Fibroblast of lung (primary cell): ENCODE measurements around the gene OSMR. TPM values are rescaled to one million over a fixed set of nuclear protein-coding genes. Genes with fewer than 3 reads are reported as not detected.
A peak's percentile ranks its signal among the peaks of the same experiment; 100 is the strongest.

Experiments used
- DNase-seq, 2 donors: peaks; one replicate each; pipeline versions ENCODE4 v3.0.0 to v3.0.0-alpha.2; 2010; ENCODE audit warnings: low read depth in 2 of 2
- H2AFZ ChIP-seq: 2 replicates; pipeline ENCODE4 v1.5.1; 2012; ENCODE audit warnings: low read length, control low read depth, inconsistent platforms
- H3K27ac ChIP-seq: 2 replicates; pipeline ENCODE4 v1.5.1; 2011; ENCODE audit warnings: low read length, control low read depth; ENCODE audit not compliant: insufficient read depth
- H3K27me3 ChIP-seq: 2 replicates; pipeline ENCODE4 v1.5.1; 2011; ENCODE audit warnings: mild to moderate bottlenecking, low read length; ENCODE audit not compliant: control insufficient read depth, insufficient read depth
- H3K36me3 ChIP-seq: 2 replicates; pipeline ENCODE4 v1.5.1; 2011; ENCODE audit warnings: low read length; ENCODE audit not compliant: control insufficient read depth, insufficient read depth
- H3K4me1 ChIP-seq: 2 replicates; pipeline ENCODE4 v1.5.1; 2011; ENCODE audit warnings: low read length; ENCODE audit not compliant: control insufficient read depth, insufficient read depth; ENCODE audit errors: extremely low read depth
- H3K4me2 ChIP-seq: 2 replicates; pipeline ENCODE4 v1.5.1; 2011; ENCODE audit warnings: low read length, control low read depth; ENCODE audit not compliant: insufficient read depth; ENCODE audit errors: extremely low read depth
- H3K4me3 ChIP-seq, 4 experiments: fragments of 200-600 bp in 1 of 4; sonication (generic) in 1 of 4; replicated peaks in 1 of 4; 2 replicates each; pipeline ENCODE4 v1.5.1; 2011 to 2016; ENCODE audit warnings: low read length in 4 of 4, low read depth in 3 of 4, mild to moderate bottlenecking in 3 of 4, control low read depth in 2 of 4, inconsistent platforms in 1 of 4, mixed read lengths in 1 of 4; ENCODE audit not compliant: insufficient read depth in 1 of 4; ENCODE audit errors: control extremely low read depth in 1 of 4
- H3K79me2 ChIP-seq: 2 replicates; pipeline ENCODE4 v1.5.1; 2012; ENCODE audit warnings: mild to moderate bottlenecking, low read length, inconsistent platforms; ENCODE audit not compliant: control insufficient read depth, insufficient read depth
- H3K9ac ChIP-seq: 2 replicates; pipeline ENCODE4 v1.5.1; 2011; ENCODE audit warnings: mild to moderate bottlenecking, low read length, control low read depth; ENCODE audit not compliant: insufficient read depth
- H3K9me3 ChIP-seq: 2 replicates; pipeline ENCODE4 v1.5.1; 2012; ENCODE audit warnings: low read depth, low read length; ENCODE audit not compliant: control insufficient read depth, insufficient read depth
- H4K20me1 ChIP-seq: 2 replicates; pipeline ENCODE4 v1.5.1; 2011; ENCODE audit warnings: low read length; ENCODE audit not compliant: control insufficient read depth, insufficient read depth; ENCODE audit errors: extremely low read depth
- CTCF ChIP-seq, 2 donors: IDR thresholded peaks in 1 of 2; conservative IDR thresholded peaks in 1 of 2; 1 replicate in 1 of 2; 2 replicates in 1 of 2; pipeline ENCODE4 v1.5.1; 2011 to 2012; ENCODE audit warnings: low read length in 2 of 2, control low read depth in 1 of 2, inconsistent platforms in 1 of 2, low read depth in 1 of 2, mild to moderate bottlenecking in 1 of 2
- EZH2 ChIP-seq: IDR thresholded peaks from 2 replicates; pipeline ENCODE4 v1.5.1; 2012; ENCODE audit warnings: low read length, control low read depth, mild to moderate bottlenecking; ENCODE audit errors: missing control alignments
- polyA plus RNA-seq, 2 donors: library from polyadenylated mRNA; depleted of rRNA in 1 of 2; stranded (reverse) in 1 of 2; unstranded in 1 of 2; fragments of >200 nt; gene quantifications; 2 replicates each; pipeline ENCODE4 v1.2.1, GENCODE V29; 2011 to 2012; ENCODE audit warnings: missing spikeins in 1 of 2
- total RNA-seq: library from RNA; depleted of rRNA; stranded (reverse); fragments of >200 nt; gene quantifications from 2 replicates; pipeline ENCODE4 v1.2.1, GENCODE V29; 2014

OSMR gene
- total and polyA plus RNA-seq, 2 donors (not counting 1 experiment from before 2014, with no cell fraction given): 102 to 189 TPM

DNA sequence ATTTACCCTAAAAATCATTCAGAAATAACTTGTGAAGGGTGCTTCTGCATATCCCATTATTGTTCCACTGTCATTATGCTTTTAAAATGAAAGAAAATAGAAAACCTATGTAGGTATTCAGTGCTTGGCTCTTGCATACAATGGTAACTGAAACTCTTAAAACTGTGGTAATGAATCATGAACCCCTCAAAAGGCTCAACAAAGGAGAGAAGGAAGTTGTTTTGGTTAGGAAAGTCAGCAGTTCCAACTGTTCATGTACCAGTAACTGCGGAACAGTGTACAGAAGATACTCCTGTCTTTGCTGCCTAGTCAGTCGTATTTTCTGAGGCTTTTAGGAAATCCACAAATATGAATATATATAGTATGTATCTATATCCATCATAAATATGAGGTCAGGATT is 96.1 kb downstream of the OSMR start:
- H3K79me2 ChIP-seq: no peaks in the 10 kb centered on the region
- H2AFZ ChIP-seq: no peak overlapping the region
- H3K27ac ChIP-seq: no peak overlapping the region
- H4K20me1 ChIP-seq: no peaks in the 10 kb centered on the region
- no peak overlapping the region for H3K4me3 ChIP-seq
- peaks cover 3% of the 10 kb centered on the region for H3K4me1 ChIP-seq
- no peaks in the 10 kb centered on the region for H3K36me3 ChIP-seq
- no peaks in the 10 kb centered on the region for H3K27me3 ChIP-seq
- H3K4me2 ChIP-seq: no peak overlapping the region
- TF ChIP-seq CTCF (conservative IDR thresholded peaks at IDR 0.05 in 1 of 2, IDR thresholded peaks at IDR 0.05 in 1 of 2; ENCODE audit: low read depth in 1 of 2, low read length in 2 of 2) (no peak), EZH2 (no peak)
- no peaks in the 10 kb centered on the region for H3K9me3 ChIP-seq
- H3K9ac ChIP-seq: no peak overlapping the region
- no peak for DNase-seq

GRCh38 chr5:38944282-38944681 is 98.5 kb downstream of the OSMR start:
- Histone ChIP-seq H4K20me1 (no peaks in the 10 kb centered on the region), H3K9ac (no peak overlapping the region), H2AFZ (no peak overlapping the region), H3K9me3 (no peaks in the 10 kb centered on the region), H3K27me3 (no peaks in the 10 kb centered on the region), H3K36me3 (no peaks in the 10 kb centered on the region), H3K27ac (no peak overlapping the region), H3K4me3 (no peak overlapping the region), H3K4me1 (no peaks in the 10 kb centered on the region), H3K4me2 (no peak overlapping the region), H3K79me2 (no peaks in the 10 kb centered on the region)
- TF ChIP-seq CTCF (conservative IDR thresholded peaks at IDR 0.05 in 1 of 2, IDR thresholded peaks at IDR 0.05 in 1 of 2; ENCODE audit: low read depth in 1 of 2, low read length in 2 of 2): no peak
- no peak for TF ChIP-seq EZH2
- no peak for DNase-seq

DNA sequence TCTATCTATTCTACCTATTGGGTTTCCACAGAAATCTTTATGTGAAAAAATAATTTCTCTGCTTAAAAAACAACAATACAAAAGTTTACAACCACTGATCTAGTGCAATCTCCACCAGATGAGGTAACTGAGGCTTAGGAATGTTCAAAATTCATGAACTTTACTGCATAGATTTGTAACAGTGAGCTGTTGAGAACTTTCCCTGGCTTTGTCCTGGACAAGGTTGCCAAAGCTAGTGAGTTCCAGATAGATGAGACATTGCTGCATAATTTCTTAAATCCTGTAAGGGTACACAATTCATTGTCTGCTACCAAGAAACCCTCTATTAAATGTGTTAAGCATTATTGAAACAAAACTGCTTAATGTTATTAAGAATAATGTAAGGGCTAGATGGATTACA is 102.7 kb downstream of the OSMR start:
- Histone ChIP-seq H4K20me1 (no peaks in the 10 kb centered on the region), H3K4me3 (no peak overlapping the region), H3K27me3 (no peaks in the 10 kb centered on the region), H3K4me1 (no peaks in the 10 kb centered on the region), H3K27ac (no peak overlapping the region), H3K9me3 (no peaks in the 10 kb centered on the region), H3K79me2 (no peaks in the 10 kb centered on the region), H3K36me3 (peaks cover 4% of the 10 kb centered on the region), H2AFZ (no peak overlapping the region), H3K9ac (no peak overlapping the region), H3K4me2 (no peak overlapping the region)
- TF ChIP-seq CTCF (conservative IDR thresholded peaks at IDR 0.05 in 1 of 2, IDR thresholded peaks at IDR 0.05 in 1 of 2; ENCODE audit: low read depth in 1 of 2, low read length in 2 of 2): no peak
- no peak for TF ChIP-seq EZH2
- DNase-seq: peak; percentile 13 to 52
